Upper lobe of left lung (tissue), 6 donors: Measurements from ENCODE around the gene ARHGAP8. TPM values are rescaled to one million over a fixed set of nuclear protein-coding genes. Genes with fewer than 3 reads are reported as not detected.
"Not testable (repeated sequence)": the region's sequence is repeated elsewhere in the genome, so short reads cannot be mapped to it uniquely, and the experiment has no call there.

Source experiments
- ATAC-seq, 2 donors: fragments of 200-7000 bp; cut with Tn5 transposase; one replicate each; pipeline ENCODE4 v1.9.1; 2022; ENCODE audit warnings: mild to moderate bottlenecking in 2 of 2, moderate library complexity in 2 of 2; ENCODE audit not compliant: low FRiP score in 2 of 2
- DNase-seq, 2 donors: peaks; one replicate each; pipeline ENCODE4 v3.0.0-alpha.2; 2019 to 2020
- H3K27ac ChIP-seq, 4 donors: fragments of 200-600 bp; sonication (generic); one replicate each; pipeline ENCODE4 v1.5.1; 2016 to 2019
- H3K27me3 ChIP-seq, 4 donors: fragments of 200-600 bp; sonication (generic); one replicate each; pipeline ENCODE4 v1.5.1; 2017 to 2019
- H3K36me3 ChIP-seq, 4 donors: fragments of 200-600 bp; sonication (generic); one replicate each; pipeline ENCODE4 v1.5.1; 2016 to 2019
- H3K4me1 ChIP-seq, 4 donors: fragments of 200-600 bp; sonication (generic); one replicate each; pipeline ENCODE4 v1.5.1; 2018 to 2019
- H3K4me3 ChIP-seq, 4 donors: fragments of 200-600 bp; sonication (generic); one replicate each; pipeline ENCODE4 v1.5.1; 2017 to 2019; ENCODE audit warnings: mild to moderate bottlenecking in 2 of 4, moderate library complexity in 1 of 4
- H3K9me3 ChIP-seq, 4 donors: fragments of 200-600 bp; sonication (generic); one replicate each; pipeline ENCODE4 v1.5.1; 2018 to 2019
- CTCF ChIP-seq, 6 experiments: fragments of 450-650 bp in 4 of 6; fragments of 200-600 bp in 2 of 6; sonication (generic) in 2 of 6; IDR thresholded peaks; one replicate each; pipeline ENCODE4 v1.5.1; 2016 to 2019; ENCODE audit warnings: antibody characterized with exemption in 6 of 6
- EP300 ChIP-seq, 4 donors: sonication (generic); formaldehyde crosslinking; IDR thresholded peaks; one replicate each; pipeline ENCODE4 v1.5.1; 2017; ENCODE audit warnings: antibody characterized with exemption in 4 of 4, control low read depth in 2 of 4
- POLR2A ChIP-seq, 4 donors: fragments of 450-650 bp; IDR thresholded peaks; one replicate each; pipeline ENCODE4 v1.5.1; 2016 to 2017; ENCODE audit warnings: antibody characterized with exemption in 4 of 4, mild to moderate bottlenecking in 2 of 4
- POLR2AphosphoS5 ChIP-seq, 2 donors: sonication (generic); formaldehyde crosslinking; IDR thresholded peaks; one replicate each; pipeline ENCODE4 v1.5.1; 2017; ENCODE audit warnings: antibody characterized with exemption in 2 of 2
- WGBS, 2 donors: methylation state at CpG; one replicate each; pipeline ENCODE4 v1.1.5; 2017 to 2018; 5-methylcytosine and 5-hydroxymethylcytosine counted together
- total RNA-seq, 6 donors: library from RNA; depleted of rRNA in 4 of 6; stranded (reverse); fragments of >200 nt in 4 of 6; gene quantifications; one replicate each; pipeline versions ENCODE4 v1.1.0 to v1.2.1, GENCODE V29; 2016 to 2021
- donor health status: DM: no; HTN: no; CAD: no; lungs with moderate emphysema.
- donor health status: DM: no; HTN: yes; CAD: no; lungs with severe emphysema.

Gene ARHGAP8
- total RNA-seq, 6 donors from 2014 or later: 13.8 to 55.5 (median 22.7) TPM

- Histone ChIP-seq H3K4me3 (no peak overlapping the region), H3K4me1 (peaks cover 0 to 12% (median 1%) of the 10 kb centered on the region in 4 donors), H3K27me3 (no peaks in the 10 kb centered on the region), H3K27ac (no peak overlapping the region), H3K9me3 (no peaks in the 10 kb centered on the region), H3K36me3 (no peaks in the 10 kb centered on the region)
- WGBS, 2 donors: 87 to 94% methylated on average over 9 of the region's 11 CpGs
- no peak for ATAC-seq
- TF ChIP-seq CTCF (IDR thresholded peaks at IDR 0.05) (no peak), POLR2AphosphoS5 (IDR thresholded peaks at IDR 0.05) (no peak), EP300 (IDR thresholded peaks at IDR 0.05) (no peak), POLR2A (IDR thresholded peaks at IDR 0.05) (no peak)
- DNase-seq: no peak
Observed at GRCh38 chr22:44743247-44743646, 9.1 kb upstream of the ARHGAP8 start.

- no peak for DNase-seq
- TF ChIP-seq CTCF (IDR thresholded peaks at IDR 0.05) (no peak), POLR2AphosphoS5 (IDR thresholded peaks at IDR 0.05) (no peak), EP300 (IDR thresholded peaks at IDR 0.05) (no peak), POLR2A (IDR thresholded peaks at IDR 0.05) (no peak)
Observed at GRCh38 chr22:44743804-44744211, 8.6 kb upstream of the ARHGAP8 start.

GRCh38 chr22:44745853-44746789, 6.3 kb upstream of the ARHGAP8 start:
- ATAC-seq (no peak), DNase-seq (no peak)
- no peaks in the 10 kb centered on the region for H3K36me3 ChIP-seq
- H3K27me3 ChIP-seq: no peaks in the 10 kb centered on the region
- peak overlapping the region; percentile 17 to 54 (median 52) for H3K27ac ChIP-seq
- H3K9me3 ChIP-seq: no peaks in the 10 kb centered on the region
- WGBS, 2 donors: 31 to 54% methylated on average over 8 to 13 of the region's 13 CpGs
- H3K4me1 ChIP-seq: peaks cover 0 to 12% (median 1%) of the 10 kb centered on the region in 4 donors
- TF ChIP-seq POLR2AphosphoS5 (IDR thresholded peaks at IDR 0.05) (no peak), CTCF (IDR thresholded peaks at IDR 0.05) (no peak), EP300 (IDR thresholded peaks at IDR 0.05) (no peak), POLR2A (IDR thresholded peaks at IDR 0.05) (no peak)
- H3K4me3 ChIP-seq: no peak overlapping the region

More at GRCh38 chr22:44743804-44744211, 8.6 kb upstream of the ARHGAP8 start:
- 52 to 58% methylated on average over 7 of the region's 7 CpGs for WGBS, 2 donors
- no peak for ATAC-seq
- no peak overlapping the region for H3K27ac ChIP-seq
- H3K9me3 ChIP-seq: no peaks in the 10 kb centered on the region
- H3K27me3 ChIP-seq: no peaks in the 10 kb centered on the region
- H3K36me3 ChIP-seq: no peaks in the 10 kb centered on the region
- no peak overlapping the region for H3K4me3 ChIP-seq
- H3K4me1 ChIP-seq: peaks cover 0 to 12% (median 1%) of the 10 kb centered on the region in 4 donors

GRCh38 chr22:44747784-44748127, 4.6 kb upstream of the ARHGAP8 start:
- Histone ChIP-seq H3K27ac (peak overlapping the region in 3 of 4 donors; percentile 17 to 52 (median 51)), H3K4me1 (peaks cover 0 to 12% (median 8%) of the 10 kb centered on the region in 4 donors)
- not testable (repeated sequence) for H3K9me3 ChIP-seq, H3K36me3 ChIP-seq, H3K27me3 ChIP-seq, ATAC-seq, DNase-seq, H3K4me3 ChIP-seq
- 85 to 94% methylated on average over 4 of the region's 4 CpGs for WGBS, 2 donors

- H3K9me3 ChIP-seq: no peaks in the 10 kb centered on the region
- DNase-seq: no peak
- H3K36me3 ChIP-seq: no peaks in the 10 kb centered on the region
- TF ChIP-seq POLR2AphosphoS5 (IDR thresholded peaks at IDR 0.05) (no peak), EP300 (IDR thresholded peaks at IDR 0.05) (no peak), POLR2A (IDR thresholded peaks at IDR 0.05) (no peak), CTCF (IDR thresholded peaks at IDR 0.05) (no peak)
- no peak for ATAC-seq
- H3K4me1 ChIP-seq: peaks cover 2 to 18% (median 14%) of the 10 kb centered on the region in 4 donors
- peaks cover 0 to 11% (median 4%) of the 10 kb centered on the region in 4 donors for H3K27me3 ChIP-seq
- H3K4me3 ChIP-seq: no peak overlapping the region
- no peak overlapping the region for H3K27ac ChIP-seq
- WGBS, 2 donors: 93 to 95% methylated on average over 7 of the region's 7 CpGs
Observed at GRCh38 chr22:44748524-44748923, 3.9 kb upstream of the ARHGAP8 start.
